Testis (tissue), 3 donors: ENCODE data around the gene CPVL. TPM values are rescaled to one million over a fixed set of nuclear protein-coding genes. Genes with fewer than 3 reads are reported as not detected.

ENCODE experiments used
- DNase-seq: peaks from one replicate; pipeline ENCODE4 v3.0.0-alpha.2; 2019
- H3K27ac ChIP-seq, 2 donors: fragments of 200-600 bp; sonication (generic); one replicate each; pipeline ENCODE4 v1.5.1; 2019
- H3K27me3 ChIP-seq: fragments of 200-600 bp; sonication (generic); one replicate; pipeline ENCODE4 v1.5.1; 2019
- H3K36me3 ChIP-seq: fragments of 200-600 bp; sonication (generic); one replicate; pipeline ENCODE4 v1.5.1; 2017; ENCODE audit warnings: low read depth; ENCODE audit errors: missing control alignments
- H3K4me1 ChIP-seq: fragments of 200-600 bp; sonication (generic); one replicate; pipeline ENCODE4 v1.5.1; 2019
- H3K4me3 ChIP-seq, 2 donors: fragments of 200-600 bp; sonication (generic); one replicate each; pipeline ENCODE4 v1.5.1; 2017 to 2019
- H3K9me3 ChIP-seq: fragments of 200-600 bp; sonication (generic); one replicate; pipeline ENCODE4 v1.5.1; 2017
- POLR2A ChIP-seq: fragments of 450-650 bp; IDR thresholded peaks from one replicate; pipeline ENCODE4 v1.6.1; 2017; ENCODE audit warnings: antibody characterized with exemption, mild to moderate bottlenecking, moderate library complexity
- WGBS, 2 donors: methylation state at CpG; one replicate each; pipeline ENCODE4 v1.1.5; 2018; 5-methylcytosine and 5-hydroxymethylcytosine counted together
- intact Hi-C: fragments of 100-400 bp; cut with DNase I; formaldehyde crosslinking; loops from one replicate; pipeline ENCODE4 v1.15.1; 2023; ENCODE audit warnings: low total_unique reads
- polyA plus RNA-seq: library from polyadenylated mRNA; stranded (reverse); fragments of 350-450 nt; fragmentation: Illumina TruSeq; extraction: RNeasy Lipid Tissue Mini Kit (QIAGEN cat#74804); gene quantifications from one replicate; pipeline ENCODE4 v1.2.3, GENCODE V29; 2014; ENCODE audit warnings: low read depth, low replicate concordance; ENCODE audit not compliant: insufficient read depth
- total RNA-seq, 2 donors: library from RNA; depleted of rRNA; stranded (reverse); fragments of >200 nt; gene quantifications; one replicate each; pipeline ENCODE4 v1.2.3, GENCODE V29; 2016
- TF ChIP-seq, protein P1 (sequence below), 3 experiments: fragments of 450-650 bp in 2 of 3; fragments of 200-600 bp in 1 of 3; sonication (generic) in 1 of 3; IDR thresholded peaks; one replicate each; pipeline ENCODE4 v1.5.1; 2016 to 2019; ENCODE audit warnings: antibody characterized with exemption in 3 of 3, mild to moderate bottlenecking in 2 of 3, moderate library complexity in 1 of 3

The CPVL gene
- total and polyA plus RNA-seq, 3 donors from 2014 or later: 26.6 to 55.1 (median 51.1) TPM

DNA sequence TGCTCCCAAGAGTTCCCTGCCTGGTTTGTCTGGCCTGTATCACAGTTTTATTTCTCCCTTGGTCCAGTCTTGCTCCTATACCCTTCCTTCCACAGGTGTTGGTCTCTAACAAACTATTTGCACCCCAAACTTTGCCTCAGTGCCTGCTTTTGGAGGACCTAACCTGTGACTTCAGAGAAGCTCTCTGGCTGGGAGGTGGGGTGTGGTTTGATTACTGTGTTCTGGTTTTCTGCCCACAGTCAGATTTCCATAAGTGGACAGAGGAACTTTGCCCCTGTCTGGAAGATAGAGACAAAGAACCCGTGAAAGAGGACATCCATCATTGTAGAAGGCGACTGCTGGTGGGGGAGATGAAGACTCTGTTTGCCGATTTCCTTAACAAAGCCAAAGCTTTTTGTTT, 132.4 kb downstream of the CPVL start:
- Histone ChIP-seq H3K4me3 (no peak overlapping the region), H3K27me3 (no peaks in the 10 kb centered on the region), H3K36me3 (no peaks in the 10 kb centered on the region), H3K4me1 (no peaks in the 10 kb centered on the region), H3K27ac (no peak overlapping the region), H3K9me3 (no peaks in the 10 kb centered on the region)
- intact Hi-C loops: no loop called here
- 74 to 91% methylated on average over 3 of the region's 3 CpGs for WGBS, 2 donors
- no peak for DNase-seq
- TF ChIP-seq POLR2A: no peak
- TF ChIP-seq, protein P1, sequence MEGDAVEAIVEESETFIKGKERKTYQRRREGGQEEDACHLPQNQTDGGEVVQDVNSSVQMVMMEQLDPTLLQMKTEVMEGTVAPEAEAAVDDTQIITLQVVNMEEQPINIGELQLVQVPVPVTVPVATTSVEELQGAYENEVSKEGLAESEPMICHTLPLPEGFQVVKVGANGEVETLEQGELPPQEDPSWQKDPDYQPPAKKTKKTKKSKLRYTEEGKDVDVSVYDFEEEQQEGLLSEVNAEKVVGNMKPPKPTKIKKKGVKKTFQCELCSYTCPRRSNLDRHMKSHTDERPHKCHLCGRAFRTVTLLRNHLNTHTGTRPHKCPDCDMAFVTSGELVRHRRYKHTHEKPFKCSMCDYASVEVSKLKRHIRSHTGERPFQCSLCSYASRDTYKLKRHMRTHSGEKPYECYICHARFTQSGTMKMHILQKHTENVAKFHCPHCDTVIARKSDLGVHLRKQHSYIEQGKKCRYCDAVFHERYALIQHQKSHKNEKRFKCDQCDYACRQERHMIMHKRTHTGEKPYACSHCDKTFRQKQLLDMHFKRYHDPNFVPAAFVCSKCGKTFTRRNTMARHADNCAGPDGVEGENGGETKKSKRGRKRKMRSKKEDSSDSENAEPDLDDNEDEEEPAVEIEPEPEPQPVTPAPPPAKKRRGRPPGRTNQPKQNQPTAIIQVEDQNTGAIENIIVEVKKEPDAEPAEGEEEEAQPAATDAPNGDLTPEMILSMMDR (IDR thresholded peaks at IDR 0.05): no peak

DNA sequence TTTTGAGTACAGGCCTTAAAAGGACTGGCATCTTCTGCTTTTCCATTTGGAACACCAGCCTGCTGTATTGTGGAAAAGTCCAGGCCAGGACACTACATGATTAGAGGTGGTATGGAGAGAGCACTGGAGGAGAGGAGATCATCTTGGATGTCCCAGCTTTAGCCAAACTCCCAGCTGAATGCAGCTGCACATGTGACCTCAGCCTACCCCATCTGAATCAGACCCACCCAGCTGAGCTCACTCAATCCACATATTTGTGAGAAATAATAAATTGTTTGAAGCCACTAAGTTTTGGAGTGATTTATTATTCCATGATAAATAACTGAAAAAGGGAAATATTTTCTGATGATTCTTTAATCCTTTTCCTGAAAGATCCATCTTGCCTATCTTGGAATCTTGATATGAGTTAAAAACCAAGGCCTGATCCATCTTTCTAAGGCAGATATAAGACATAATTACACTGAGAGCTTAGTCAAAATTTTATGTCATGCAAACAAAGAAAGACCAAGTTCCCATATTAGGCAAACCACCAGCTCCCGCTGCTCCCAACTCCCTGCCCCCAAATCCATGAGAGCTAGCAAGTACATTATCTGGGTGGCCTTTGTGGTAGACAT, 133.1 kb downstream of the CPVL start:
- no peaks in the 10 kb centered on the region for H3K36me3 ChIP-seq
- no peak overlapping the region for H3K4me3 ChIP-seq
- WGBS, 2 donors: 100% methylated on average over 1 of the region's 1 CpG
- intact Hi-C loops: no loop called here
- TF ChIP-seq POLR2A: no peak
- TF ChIP-seq, protein P1 (IDR thresholded peaks at IDR 0.05): no peak
- no peaks in the 10 kb centered on the region for H3K4me1 ChIP-seq
- no peak for DNase-seq
- H3K27me3 ChIP-seq: no peaks in the 10 kb centered on the region
- H3K9me3 ChIP-seq: no peaks in the 10 kb centered on the region
- H3K27ac ChIP-seq: no peak overlapping the region

DNA sequence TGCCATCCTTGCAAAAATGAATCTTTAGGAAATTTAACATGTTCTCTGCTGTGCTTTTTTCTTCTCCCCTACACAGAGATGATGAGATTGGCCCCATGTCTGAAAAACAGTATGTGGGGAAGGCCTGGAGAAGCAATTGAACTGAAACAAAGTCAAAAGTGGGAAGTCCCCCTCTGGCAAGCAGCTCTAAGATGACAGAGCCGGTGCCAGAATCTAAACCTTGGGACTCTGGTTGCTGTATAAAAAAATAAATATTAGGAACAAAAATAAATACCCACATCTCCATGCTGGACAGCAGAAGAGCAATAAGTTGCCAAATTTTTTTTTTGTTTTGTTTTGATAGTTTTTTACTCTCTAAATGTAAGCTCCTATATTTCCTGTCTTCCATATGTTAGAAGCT, 136.4 kb downstream of the CPVL start:
- no peak for TF ChIP-seq POLR2A
- TF ChIP-seq, protein P1 (IDR thresholded peaks at IDR 0.05): no peak
- no peak for DNase-seq
- H3K9me3 ChIP-seq: no peaks in the 10 kb centered on the region
- H3K27ac ChIP-seq: no peak overlapping the region
- H3K4me1 ChIP-seq: no peaks in the 10 kb centered on the region
- intact Hi-C loops: no loop called here
- H3K36me3 ChIP-seq: no peaks in the 10 kb centered on the region
- no peaks in the 10 kb centered on the region for H3K27me3 ChIP-seq
- 31 to 56% methylated on average over 1 of the region's 1 CpG for WGBS, 2 donors
- H3K4me3 ChIP-seq: no peak overlapping the region

DNA sequence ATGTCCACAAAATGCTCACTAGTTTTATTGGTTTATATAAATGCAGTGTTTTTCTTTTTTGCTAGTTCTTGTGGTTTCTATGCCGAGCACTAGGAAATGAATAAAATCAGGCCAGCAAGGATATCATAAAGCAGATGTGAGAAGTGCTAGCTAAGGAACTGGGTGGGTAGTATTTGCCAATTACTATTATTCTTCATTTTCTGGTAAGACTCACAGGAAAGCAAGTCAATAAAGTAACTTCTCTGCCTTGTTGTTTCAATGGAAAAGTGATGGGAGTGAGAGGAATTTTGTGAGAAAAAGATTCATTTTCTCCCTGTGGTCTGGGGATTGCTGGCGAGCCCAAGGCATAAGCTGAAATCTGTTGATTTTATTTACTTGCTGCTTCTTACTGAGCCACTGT, 137.7 kb downstream of the CPVL start:
- 78 to 93% methylated on average over 2 of the region's 2 CpGs for WGBS, 2 donors
- no peak for DNase-seq
- Histone ChIP-seq H3K36me3 (no peaks in the 10 kb centered on the region), H3K4me3 (no peak overlapping the region), H3K27me3 (no peaks in the 10 kb centered on the region), H3K27ac (no peak overlapping the region), H3K4me1 (no peaks in the 10 kb centered on the region), H3K9me3 (no peaks in the 10 kb centered on the region)
- intact Hi-C loops: no loop called here
- TF ChIP-seq, protein P1 (IDR thresholded peaks at IDR 0.05): no peak
- no peak for TF ChIP-seq POLR2A

DNA sequence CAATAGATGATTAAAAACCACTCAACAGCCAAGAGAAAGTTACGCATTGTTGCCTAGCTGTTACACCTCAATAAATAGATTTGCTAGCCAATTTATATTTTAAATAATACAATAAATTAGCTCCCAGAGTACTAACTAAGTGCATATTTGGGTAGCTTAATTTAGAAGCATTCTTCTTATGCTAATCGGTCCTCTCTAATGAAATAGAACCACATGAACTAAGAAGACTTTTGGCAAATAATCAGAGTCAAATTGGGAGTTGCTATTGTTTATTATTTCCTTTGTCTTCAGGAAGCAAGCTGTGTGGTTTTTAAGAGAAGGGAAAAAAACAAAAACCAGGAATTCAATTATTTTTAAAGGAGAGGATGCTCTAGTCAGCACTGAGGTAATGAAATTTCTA, 139.2 kb downstream of the CPVL start:
- H3K4me1 ChIP-seq: no peaks in the 10 kb centered on the region
- TF ChIP-seq, protein P1 (IDR thresholded peaks at IDR 0.05): no peak
- TF ChIP-seq POLR2A: no peak
- WGBS, 2 donors: 73 to 83% methylated on average over 2 of the region's 2 CpGs
- no peak overlapping the region for H3K27ac ChIP-seq
- no peaks in the 10 kb centered on the region for H3K9me3 ChIP-seq
- intact Hi-C loops: no loop called here
- no peak for DNase-seq
- H3K4me3 ChIP-seq: no peak overlapping the region
- H3K36me3 ChIP-seq: no peaks in the 10 kb centered on the region
- H3K27me3 ChIP-seq: no peaks in the 10 kb centered on the region
